ENCODE measurements around the gene BANF2. TPM values are rescaled to one million over a fixed set of nuclear protein-coding genes. Genes with fewer than 3 reads are reported as not detected.

BANF2 gene
- total and polyA plus RNA-seq, 5 donors: not detected

DNA sequence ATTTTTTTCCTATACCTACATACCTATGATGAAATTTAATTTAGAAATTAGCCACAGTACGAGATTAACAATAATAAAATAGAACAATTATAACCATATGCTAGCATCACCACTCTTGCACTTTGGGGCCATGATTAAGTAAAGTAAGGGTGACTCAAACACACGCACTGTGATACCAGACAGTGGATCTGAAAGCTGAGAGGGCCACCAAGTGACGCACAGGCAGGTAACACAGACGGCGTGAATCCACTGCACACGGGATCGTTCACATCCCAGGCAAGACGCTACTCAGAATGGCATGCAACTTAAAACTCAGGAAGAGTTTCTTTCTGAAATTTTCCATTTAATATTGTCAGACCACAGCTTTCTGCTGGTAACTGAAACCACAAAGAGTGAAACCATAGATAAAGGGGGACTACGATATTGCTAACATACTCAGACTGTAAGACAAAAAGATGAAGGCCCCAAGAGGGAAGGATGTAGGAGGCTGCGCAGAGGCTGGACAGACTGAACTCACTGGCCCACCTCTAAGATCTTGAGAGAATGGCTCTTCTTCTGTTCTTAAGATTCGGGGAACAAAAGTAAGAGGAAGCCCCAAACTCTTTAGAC is 35.6 kb upstream of the BANF2 start:
- intact Hi-C loops (cut with DNase I): no loop called here
- Histone ChIP-seq H3K4me3 (ENCODE audit: low read length) (no peak overlapping the region), H3K4me1 (ENCODE audit: control insufficient read depth, insufficient read depth, low read length) (peaks cover 13% of the 10 kb centered on the region), H3K27me3 (ENCODE audit: control insufficient read depth, insufficient read depth) (no peaks in the 10 kb centered on the region), H3K9me3 (ENCODE audit: control insufficient read depth, low read length) (no peaks in the 10 kb centered on the region), H3K27ac (ENCODE audit: low read length) (no peak overlapping the region)
- WGBS: 78% methylated on average over 11 of the region's 11 CpGs
- DNase-seq (peak in 1 of 3 donors; percentile 32), ATAC-seq (no peak)

- no peak for ATAC-seq
- Histone ChIP-seq H3K27me3 (ENCODE audit: control insufficient read depth, insufficient read depth) (no peaks in the 10 kb centered on the region), H3K9me3 (ENCODE audit: control insufficient read depth, low read length) (no peaks in the 10 kb centered on the region), H3K4me1 (ENCODE audit: control insufficient read depth, insufficient read depth, low read length) (peaks cover 10% of the 10 kb centered on the region), H3K27ac (ENCODE audit: low read length) (no peak overlapping the region), H3K4me3 (ENCODE audit: low read length) (no peak overlapping the region)
- WGBS: 67% methylated on average over 2 of the region's 2 CpGs
- intact Hi-C loops (cut with DNase I): no loop called here
- no peak for DNase-seq
Measured at GRCh38 chr20:17665756-17666155, 34.0 kb upstream of the BANF2 start.

DNA sequence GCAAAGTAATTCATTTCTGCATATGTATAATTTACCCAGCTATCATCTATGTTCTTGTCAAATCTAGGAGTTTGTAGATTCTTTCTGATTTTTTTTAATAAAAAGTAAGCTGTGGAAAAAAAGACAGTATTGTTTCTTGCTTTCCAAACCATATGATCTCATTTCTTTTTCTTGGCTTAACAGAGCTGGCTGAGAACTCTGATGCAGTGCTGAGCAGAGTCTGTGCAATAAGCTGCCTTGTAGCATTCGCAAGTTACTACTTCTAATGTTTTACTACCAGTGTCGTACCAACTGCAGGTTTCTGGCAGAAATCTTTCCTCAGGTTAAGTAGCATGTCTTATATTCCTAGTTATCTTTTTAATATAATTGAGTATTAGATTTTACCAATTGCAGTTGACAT is 33.3 kb upstream of the BANF2 start:
- Histone ChIP-seq H3K9me3 (ENCODE audit: control insufficient read depth, low read length) (no peaks in the 10 kb centered on the region), H3K4me3 (ENCODE audit: low read length) (no peak overlapping the region), H3K27ac (ENCODE audit: low read length) (no peak overlapping the region), H3K4me1 (ENCODE audit: control insufficient read depth, insufficient read depth, low read length) (peaks cover 8% of the 10 kb centered on the region), H3K27me3 (ENCODE audit: control insufficient read depth, insufficient read depth) (no peaks in the 10 kb centered on the region)
- whole genome bisulfite sequencing: 53% methylated on average over 2 of the region's 2 CpGs
- DNase-seq: peak in 1 of 3 donors; percentile 11
- intact Hi-C loops (cut with DNase I): no loop called here
- peak; percentile 60 to 70 for ATAC-seq

DNA sequence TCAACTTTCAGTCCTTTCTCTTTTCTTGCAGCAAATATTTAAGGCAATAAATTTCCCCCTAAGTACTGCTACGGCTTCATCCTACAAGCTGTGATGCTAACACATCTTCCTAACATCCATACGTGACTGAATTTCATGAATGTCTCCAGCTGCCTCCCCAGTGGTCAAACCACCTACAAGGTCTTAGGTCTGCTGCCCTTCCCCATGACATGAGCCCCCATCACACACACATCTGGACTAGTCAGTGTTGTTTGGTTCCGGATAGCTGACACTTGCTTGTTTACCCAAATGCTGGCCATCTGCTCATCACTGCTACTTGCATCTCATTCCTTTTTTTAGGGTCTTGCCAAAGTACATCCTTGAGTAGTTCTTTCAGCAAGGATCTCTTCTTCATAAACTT is 32.3 kb upstream of the BANF2 start:
- no peak overlapping the region for H3K27ac ChIP-seq (ENCODE audit: low read length)
- ATAC-seq: no peak
- H3K4me1 ChIP-seq (ENCODE audit: control insufficient read depth, insufficient read depth, low read length): peaks cover 5% of the 10 kb centered on the region
- H3K9me3 ChIP-seq (ENCODE audit: control insufficient read depth, low read length): no peaks in the 10 kb centered on the region
- intact Hi-C loops (cut with DNase I): no loop called here
- DNase-seq: no peak
- H3K4me3 ChIP-seq (ENCODE audit: low read length): no peak overlapping the region
- no peaks in the 10 kb centered on the region for H3K27me3 ChIP-seq (ENCODE audit: control insufficient read depth, insufficient read depth)
- WGBS: 85% methylated on average over 3 of the region's 3 CpGs

DNA sequence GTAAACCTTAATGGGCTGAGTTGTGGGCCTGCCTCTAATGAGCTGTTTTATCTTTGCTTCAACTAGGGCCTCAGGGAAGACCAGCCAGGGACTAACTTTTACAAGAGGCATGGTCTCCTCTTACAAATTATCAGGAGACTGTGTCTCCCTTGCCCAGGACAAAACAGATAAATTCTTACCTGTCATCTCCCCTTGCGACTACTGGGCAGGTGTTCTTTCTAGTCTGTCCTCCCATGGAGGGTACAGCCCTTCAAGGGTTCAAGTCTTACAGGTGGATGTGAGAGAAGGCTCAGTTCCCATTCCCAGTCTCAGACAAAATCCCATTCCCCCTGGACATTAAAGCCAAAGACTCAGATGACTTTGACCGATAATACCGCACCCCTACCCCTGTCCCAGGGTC is 31.3 kb upstream of the BANF2 start:
- 96% methylated on average over 3 of the region's 3 CpGs for WGBS
- no peak overlapping the region for H3K27ac ChIP-seq (ENCODE audit: low read length)
- ATAC-seq (no peak), DNase-seq (no peak)
- H3K9me3 ChIP-seq (ENCODE audit: control insufficient read depth, low read length): no peaks in the 10 kb centered on the region
- no peak overlapping the region for H3K4me3 ChIP-seq (ENCODE audit: low read length)
- intact Hi-C loops (cut with DNase I): no loop called here
- no peaks in the 10 kb centered on the region for H3K27me3 ChIP-seq (ENCODE audit: control insufficient read depth, insufficient read depth)
- no peaks in the 10 kb centered on the region for H3K4me1 ChIP-seq (ENCODE audit: control insufficient read depth, insufficient read depth, low read length)

- no peak overlapping the region for H3K4me3 ChIP-seq (ENCODE audit: low read length)
- no peak overlapping the region for H3K27ac ChIP-seq (ENCODE audit: low read length)
- no peak for ATAC-seq
- H3K4me1 ChIP-seq (ENCODE audit: control insufficient read depth, insufficient read depth, low read length): no peaks in the 10 kb centered on the region
- H3K9me3 ChIP-seq (ENCODE audit: control insufficient read depth, low read length): no peaks in the 10 kb centered on the region
- H3K27me3 ChIP-seq (ENCODE audit: control insufficient read depth, insufficient read depth): no peaks in the 10 kb centered on the region
- intact Hi-C loops (cut with DNase I): no loop called here
- DNase-seq: no peak
- 81% methylated on average over 12 of the region's 12 CpGs for WGBS
Measured at GRCh38 chr20:17669306-17669931, 30.3 kb upstream of the BANF2 start.

DNA sequence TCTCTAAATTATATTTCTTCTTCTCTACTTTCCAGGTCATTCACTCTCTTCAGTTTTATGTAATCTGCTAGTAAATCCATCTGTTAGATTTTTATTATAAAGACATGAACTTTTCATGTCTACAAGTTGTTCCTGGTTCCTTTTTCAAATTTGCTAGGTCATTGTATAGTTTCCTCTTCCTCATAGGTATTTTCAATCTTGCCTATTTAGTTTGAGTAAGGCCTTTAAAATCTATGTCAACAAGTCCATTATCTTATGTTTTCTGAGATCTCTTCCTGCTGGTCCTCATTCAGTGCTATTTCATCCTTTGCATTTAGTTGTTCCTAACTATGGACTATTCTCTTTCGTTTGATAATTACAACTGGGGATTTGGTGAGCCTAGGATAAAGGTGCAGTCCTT is 28.8 kb upstream of the BANF2 start:
- Histone ChIP-seq H3K4me1 (ENCODE audit: control insufficient read depth, insufficient read depth, low read length) (peaks cover 8% of the 10 kb centered on the region), H3K27me3 (ENCODE audit: control insufficient read depth, insufficient read depth) (no peaks in the 10 kb centered on the region), H3K4me3 (ENCODE audit: low read length) (no peak overlapping the region), H3K27ac (ENCODE audit: low read length) (no peak overlapping the region), H3K9me3 (ENCODE audit: control insufficient read depth, low read length) (no peaks in the 10 kb centered on the region)
- ATAC-seq: no peak
- 71% methylated on average over 1 of the region's 1 CpG for WGBS
- no peak for DNase-seq
- intact Hi-C loops (cut with DNase I): no loop called here

DNA sequence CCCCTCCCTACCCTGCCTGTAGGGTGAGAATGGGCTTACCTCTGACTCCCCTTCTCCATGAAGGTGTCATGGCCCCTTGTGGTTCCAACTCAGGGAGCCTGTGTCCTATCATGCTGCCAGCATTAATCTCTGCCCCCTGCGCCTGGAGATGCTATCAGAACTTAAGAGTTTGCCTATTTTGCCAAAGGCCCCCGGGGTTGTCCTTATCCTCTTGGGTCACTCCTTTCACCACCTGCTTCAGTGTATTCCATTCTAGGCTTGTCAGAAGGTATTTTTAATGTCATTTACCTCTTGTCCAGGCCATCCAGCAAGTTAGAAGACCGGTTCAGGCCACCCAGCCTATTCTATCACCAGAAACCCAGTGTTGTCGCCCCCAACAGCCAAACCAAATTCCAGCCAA is 28.2 kb upstream of the BANF2 start:
- H3K4me1 ChIP-seq (ENCODE audit: control insufficient read depth, insufficient read depth, low read length): peaks cover 8% of the 10 kb centered on the region

GRCh38 chr20:17673084-17673483 is 26.7 kb upstream of the BANF2 start:
- H3K4me3 ChIP-seq (ENCODE audit: low read length): no peak overlapping the region
- intact Hi-C loops (cut with DNase I): no loop called here
- H3K27ac ChIP-seq (ENCODE audit: low read length): no peak overlapping the region
- H3K9me3 ChIP-seq (ENCODE audit: control insufficient read depth, low read length): no peaks in the 10 kb centered on the region
- peaks cover 8% of the 10 kb centered on the region for H3K4me1 ChIP-seq (ENCODE audit: control insufficient read depth, insufficient read depth, low read length)
- DNase-seq (peak in 1 of 3 donors; percentile 20), ATAC-seq (no peak)
- WGBS: 80% methylated on average over 7 of the region's 7 CpGs
- no peaks in the 10 kb centered on the region for H3K27me3 ChIP-seq (ENCODE audit: control insufficient read depth, insufficient read depth)

More for the DNA sequence above, 28.2 kb upstream of the BANF2 start:
- no peaks in the 10 kb centered on the region for H3K27me3 ChIP-seq (ENCODE audit: control insufficient read depth, insufficient read depth)
- ATAC-seq (no peak), DNase-seq (no peak)
- intact Hi-C loops (cut with DNase I): no loop called here
- no peak overlapping the region for H3K27ac ChIP-seq (ENCODE audit: low read length)
- H3K4me3 ChIP-seq (ENCODE audit: low read length): no peak overlapping the region
- no peaks in the 10 kb centered on the region for H3K9me3 ChIP-seq (ENCODE audit: control insufficient read depth, low read length)
- 70% methylated on average over 4 of the region's 4 CpGs for WGBS

- Histone ChIP-seq H3K27ac (ENCODE audit: low read length) (no peak overlapping the region), H3K27me3 (ENCODE audit: control insufficient read depth, insufficient read depth) (no peaks in the 10 kb centered on the region), H3K4me1 (ENCODE audit: control insufficient read depth, insufficient read depth, low read length) (peaks cover 10% of the 10 kb centered on the region), H3K9me3 (ENCODE audit: control insufficient read depth, low read length) (no peaks in the 10 kb centered on the region), H3K4me3 (ENCODE audit: low read length) (no peak overlapping the region)
- 47% methylated on average over 9 of the region's 9 CpGs for WGBS
- ATAC-seq (peak; percentile 19 to 45), DNase-seq (peak in 1 of 3 donors; percentile 51)
- intact Hi-C loops (cut with DNase I): no loop called here
Measured at GRCh38 chr20:17674722-17675518, 24.8 kb upstream of the BANF2 start.
